GM19438 (cell line): ENCODE results near the gene R3HDML.
"Not testable (repeated sequence)": the region's sequence is repeated elsewhere in the genome, so short reads cannot be mapped to it uniquely, and the experiment has no call there.

Experiments
- ATAC-seq: cut with Tn5 transposase; IDR thresholded peaks from one replicate; pipeline ENCODE4 v1.9.1; 2021; ENCODE audit warnings: low read depth; ENCODE audit not compliant: unreplicated experiment

Gene R3HDML

DNA sequence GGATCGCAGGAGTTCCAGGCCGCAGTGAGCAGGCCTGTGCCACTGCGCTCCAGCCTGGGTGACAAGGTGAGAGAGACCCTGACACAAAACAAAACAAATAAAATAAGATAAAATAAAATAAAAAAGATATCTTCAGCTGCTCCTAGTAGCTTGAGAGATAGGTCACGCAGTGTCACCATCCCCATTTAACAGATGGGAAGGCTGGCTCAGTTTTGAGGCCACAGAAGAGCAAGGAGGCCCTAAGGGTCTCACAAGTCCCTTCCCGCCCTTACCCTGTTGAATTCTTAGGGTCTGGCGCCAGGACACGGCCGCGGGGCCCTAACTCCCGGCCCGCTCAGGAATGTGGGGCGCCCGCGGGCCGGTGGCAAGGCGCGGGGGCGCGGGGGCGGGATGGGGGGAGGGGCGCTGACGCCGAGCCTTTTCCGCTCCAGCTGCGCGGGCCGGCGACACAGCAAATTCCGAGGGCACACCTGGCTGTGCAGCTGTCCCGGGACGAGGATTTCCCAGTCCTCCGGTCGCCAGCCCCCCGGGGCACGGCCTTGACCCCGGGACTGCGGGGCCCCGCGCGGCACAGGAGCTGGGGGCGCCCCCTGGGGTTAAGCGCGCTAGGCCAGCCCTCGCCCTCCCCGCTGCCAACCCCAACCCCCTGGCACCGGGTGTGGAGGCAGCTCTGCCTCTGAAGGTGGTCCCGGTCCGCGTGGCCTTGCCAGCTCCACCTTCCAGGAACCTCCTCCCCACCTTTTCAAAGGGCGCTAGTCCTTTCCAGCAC lies 10.3 kb upstream of the R3HDML start:
- ATAC-seq, result no peak

DNA sequence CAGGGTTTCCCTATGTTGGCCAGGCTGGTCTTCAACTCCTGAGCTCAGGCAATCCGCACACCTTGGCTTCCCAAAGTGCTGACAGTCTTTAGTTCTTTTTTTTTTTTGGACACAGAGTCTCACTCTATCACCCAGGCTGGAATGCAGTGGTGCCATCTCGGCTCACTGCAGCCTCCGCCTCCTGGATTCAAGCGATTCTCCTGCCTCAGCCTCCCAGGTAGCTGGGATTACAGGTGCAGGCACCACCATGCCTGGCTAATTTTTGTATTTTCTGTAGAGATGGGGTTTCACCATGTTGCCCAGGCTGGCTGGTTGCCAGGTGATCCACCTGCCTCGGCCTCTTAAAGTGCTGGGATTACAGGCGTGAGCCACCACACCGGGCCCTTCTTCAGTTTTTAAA lies 9.1 kb upstream of the R3HDML start:
- ATAC-seq, result not testable (repeated sequence)

DNA sequence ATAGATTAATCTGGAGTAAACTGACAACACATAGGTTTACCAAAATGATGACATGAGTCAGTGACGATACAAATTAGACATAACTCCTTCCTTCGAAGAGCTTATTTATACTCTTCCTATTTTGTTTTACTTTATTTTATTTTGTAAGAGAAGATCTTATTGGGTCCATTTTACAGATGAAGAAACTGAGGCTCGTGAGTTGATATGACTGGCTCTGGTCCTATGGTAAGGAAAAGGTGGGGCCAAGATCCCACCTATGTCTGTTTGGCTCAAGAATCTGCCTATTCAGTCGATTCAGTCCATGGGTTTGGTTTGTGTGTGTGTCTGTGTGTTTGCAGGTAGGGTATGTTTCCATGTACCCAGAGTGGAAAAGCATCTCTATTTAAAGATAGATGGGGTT lies 8.4 kb upstream of the R3HDML start:
- ATAC-seq, result no peak

DNA sequence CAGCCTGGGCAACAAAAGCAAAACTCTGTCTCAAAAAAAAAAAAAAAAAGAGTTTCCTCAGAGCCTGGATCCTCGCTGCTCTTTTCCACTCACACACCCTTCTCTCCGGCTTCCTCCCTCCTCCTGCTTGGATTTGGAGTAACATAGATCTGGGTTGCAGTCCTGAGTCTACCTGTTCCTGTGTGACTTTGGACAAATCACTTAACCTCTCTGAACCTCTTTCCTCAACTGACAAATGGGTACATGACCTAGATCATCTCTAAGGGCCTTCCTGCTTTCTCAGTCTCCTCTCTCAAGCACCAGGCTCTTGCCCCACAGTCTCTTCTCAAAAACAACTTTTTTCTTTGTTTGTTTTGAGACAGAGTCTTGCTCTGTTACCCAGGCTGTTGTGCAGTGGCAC lies 5.6 kb upstream of the R3HDML start:
- no peak for ATAC-seq

DNA sequence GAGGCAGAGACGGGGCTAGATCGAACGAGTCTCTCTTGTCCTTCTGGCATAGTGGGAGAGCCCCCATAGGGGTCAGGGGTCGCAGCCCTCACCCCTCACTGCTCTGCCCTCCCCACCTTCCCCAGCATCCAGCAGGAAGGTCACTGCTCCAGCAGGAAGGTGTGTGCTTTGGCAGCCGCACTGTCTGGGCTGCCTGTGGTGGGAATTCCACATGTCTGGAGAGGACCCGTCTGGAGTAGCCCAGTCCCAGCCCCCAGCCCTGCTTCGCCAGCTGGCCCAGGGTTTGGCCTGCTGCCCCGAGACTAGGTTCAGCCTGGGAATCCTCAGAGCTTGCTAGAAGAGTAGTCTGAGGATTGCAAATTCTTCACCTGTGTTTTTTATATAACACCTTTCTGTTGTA lies 2.5 kb upstream of the R3HDML start:
- ATAC-seq, result no peak

DNA sequence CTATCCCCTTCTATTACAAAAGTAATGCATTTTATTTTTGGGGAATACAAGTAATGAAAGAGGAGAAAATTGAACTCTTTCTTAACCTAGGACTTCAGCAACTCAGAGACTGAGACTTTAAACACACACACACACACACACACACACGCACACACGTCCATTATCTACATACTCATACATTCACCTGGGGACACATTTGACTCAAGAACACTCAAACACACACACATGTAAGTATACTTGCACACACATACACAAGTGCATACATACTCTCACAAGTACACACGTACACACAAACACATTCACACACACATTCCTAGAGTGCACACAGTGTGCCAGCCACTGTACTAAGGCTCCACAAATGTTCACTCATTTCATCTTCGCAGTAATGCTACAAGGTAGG lies 2.1 kb upstream of the R3HDML start:
- ATAC-seq, result no peak

DNA sequence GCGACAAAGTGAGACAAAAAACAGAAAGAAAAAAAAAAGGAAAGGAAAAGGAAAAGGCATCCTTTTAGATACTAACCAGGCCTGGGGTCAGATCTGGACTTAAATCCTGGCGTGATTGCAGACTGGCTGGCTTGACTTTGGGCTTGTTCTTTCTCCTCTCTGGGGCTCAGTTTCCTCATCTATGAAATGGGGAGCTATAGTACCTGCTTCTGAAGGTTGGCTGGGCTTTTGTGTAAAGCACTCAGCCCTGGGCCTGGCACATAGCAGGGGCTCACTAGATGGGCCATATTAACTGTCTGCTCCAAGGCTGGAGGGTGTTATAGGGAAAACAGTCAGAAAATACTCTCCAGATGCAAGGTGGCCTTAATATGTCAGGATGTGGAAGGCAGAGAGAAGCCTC lies 1.2 kb upstream of the R3HDML start:
- ATAC-seq, result no peak

DNA sequence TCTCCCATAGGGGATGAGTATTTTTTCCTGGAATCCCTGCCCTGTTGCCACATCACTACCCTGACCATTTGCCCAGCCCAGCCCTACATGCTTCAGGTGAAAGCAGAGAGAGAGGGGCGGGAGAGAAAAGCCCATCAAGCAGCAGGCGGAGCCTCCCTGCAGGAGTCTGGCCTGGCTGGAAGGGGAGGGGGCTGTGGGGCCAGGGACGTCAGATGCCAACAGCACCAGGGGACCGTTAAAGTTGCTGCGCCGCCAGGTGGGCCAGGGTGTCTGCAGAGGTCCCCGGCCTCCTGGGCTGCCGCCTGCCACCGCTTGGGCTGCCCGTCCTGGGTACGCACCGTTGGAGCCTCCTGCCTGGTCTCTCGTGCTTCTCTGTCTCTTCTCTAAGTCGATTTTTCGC lies 757 bp upstream of the R3HDML start:
- no peak for ATAC-seq

DNA sequence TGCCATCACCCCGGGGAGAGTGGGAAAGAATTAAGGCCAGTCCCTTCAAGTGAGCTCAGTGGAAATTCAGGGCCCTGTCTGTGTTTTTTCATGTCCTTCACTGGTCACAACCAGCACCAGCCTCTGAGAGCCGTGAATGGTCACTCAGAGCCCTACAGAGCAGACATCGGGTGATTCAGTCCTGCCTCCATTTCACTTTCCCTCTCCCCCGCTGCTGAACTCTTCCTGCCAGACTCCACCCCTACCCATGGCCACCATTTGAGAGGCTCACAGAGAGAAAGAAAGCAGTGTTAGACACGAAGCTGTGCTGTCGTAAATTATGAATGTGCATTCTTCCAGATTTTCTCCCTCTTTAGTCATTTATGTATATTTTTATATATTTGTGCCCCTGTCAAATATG lies 5.4 kb downstream of the R3HDML start:
- no peak for ATAC-seq

DNA sequence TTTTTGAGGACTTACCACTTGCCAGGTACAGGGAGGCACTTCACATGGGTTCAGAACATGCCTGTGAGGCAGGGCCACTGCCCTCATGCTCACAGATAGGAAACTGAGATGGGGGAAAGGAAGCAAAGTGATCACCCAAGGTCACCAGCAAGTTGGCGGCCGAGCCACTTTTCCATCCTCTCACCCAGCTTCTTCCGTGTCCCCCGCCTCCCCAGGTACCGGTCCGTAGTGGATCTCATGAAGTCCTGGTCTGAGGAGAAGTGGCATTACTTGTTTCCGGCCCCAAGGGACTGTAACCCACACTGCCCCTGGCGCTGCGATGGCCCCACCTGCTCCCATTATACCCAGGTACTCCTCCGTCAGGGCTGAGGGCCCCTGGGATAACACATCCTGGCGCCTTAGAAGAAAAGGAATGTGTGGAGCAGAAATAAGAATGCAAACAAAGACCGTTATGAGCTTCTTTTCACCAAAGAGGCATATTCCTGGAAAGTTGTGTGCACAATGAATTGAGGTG lies 6.4 kb downstream of the R3HDML start:
- ATAC-seq, result no peak

DNA sequence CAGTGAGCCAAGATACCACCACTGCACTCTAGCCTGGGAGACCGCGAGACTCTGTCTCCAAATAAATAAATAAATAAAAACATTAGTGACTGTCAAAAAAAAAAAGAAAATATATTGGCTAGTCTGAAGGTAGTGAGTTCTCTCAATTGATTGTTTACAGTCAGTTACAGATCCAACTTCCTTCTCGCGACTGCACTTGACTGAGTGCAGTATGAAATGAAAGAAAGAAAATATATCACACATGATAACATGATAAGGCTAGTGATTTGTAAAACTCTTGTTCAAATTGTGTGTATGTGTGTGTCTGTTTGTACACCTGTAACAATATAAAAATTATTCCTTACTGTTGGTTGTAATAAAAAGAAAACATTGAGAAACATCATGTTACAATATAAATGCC lies 7.9 kb downstream of the R3HDML start:
- no peak for ATAC-seq

DNA sequence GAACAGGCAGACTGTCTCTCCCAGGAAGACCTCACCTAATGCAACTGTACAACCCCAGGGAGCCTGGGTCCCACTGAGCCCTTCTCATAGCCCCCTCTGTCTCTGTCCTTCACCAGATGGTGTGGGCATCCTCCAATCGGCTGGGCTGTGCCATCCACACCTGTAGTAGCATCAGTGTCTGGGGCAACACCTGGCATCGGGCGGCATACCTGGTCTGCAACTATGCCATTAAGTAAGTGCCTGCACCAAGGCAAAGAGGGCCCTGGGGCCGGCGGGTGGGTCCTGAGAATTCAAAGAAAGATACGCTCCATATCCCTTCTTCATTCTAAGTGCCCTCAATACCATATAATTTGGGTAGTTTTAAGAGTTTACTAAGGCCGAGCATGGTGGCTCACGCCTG lies 8.3 kb downstream of the R3HDML start:
- no peak for ATAC-seq

DNA sequence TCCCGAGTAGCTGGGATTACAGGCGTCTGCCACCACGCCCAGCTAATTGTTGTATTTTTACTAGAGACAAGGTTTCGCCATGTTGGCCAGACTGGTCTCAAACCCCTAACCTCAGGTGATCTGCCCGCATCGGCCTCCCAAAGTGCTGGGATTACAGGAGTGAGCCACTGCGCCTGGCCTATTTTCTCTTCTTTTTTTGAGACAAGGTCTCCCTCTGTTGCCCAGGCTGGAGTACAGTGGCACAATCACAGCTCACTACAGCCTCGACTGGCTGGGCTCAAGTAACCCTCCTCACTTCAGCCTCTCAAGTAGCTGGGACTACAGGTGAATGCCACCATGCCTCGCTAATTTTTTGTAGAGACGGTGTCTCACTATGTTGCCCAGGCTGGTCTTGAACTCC lies 9.1 kb downstream of the R3HDML start:
- not testable (repeated sequence) for ATAC-seq

DNA sequence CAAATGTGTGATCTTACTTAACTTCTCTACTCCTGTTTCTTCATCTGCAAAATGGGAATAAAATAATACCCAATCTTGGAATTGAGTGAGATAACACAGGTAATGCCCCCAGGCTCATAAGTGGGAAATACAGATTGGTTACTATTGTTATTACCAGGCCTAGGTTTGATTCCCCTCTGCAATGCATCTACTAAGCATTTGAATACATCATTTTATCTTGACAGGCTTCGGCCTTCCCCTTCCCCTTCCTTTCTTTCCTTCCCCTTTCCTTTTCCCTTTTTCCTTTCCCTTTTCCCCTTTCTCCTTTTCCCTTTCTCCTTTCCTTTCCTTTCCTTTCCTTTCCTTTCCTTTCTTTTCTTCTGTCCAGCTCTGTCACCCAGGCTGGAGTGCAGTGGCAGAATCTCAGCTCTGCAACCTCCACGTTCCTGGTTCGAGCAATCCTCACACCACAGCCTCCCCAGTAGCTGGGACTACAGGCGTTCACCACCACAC lies 11.4 kb downstream of the R3HDML start:
- no peak for ATAC-seq

DNA sequence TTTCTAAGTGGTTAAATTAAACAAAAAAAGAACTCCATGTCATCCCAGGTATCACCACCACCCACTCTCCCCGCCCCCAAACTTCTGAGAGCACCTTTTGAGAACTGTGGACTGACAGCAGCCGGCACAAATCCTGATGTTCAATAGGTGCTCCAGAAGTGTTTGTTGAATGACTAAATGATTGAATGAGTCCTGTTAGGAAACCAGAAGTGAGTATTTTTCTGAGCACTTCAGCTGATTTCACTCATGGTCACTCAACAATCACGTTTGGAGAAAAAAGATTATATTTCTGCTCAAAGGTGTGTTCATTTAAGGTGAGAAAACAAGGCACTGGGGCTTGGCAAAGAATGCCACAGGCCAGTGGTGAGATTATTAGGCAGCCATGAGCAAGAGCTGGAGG lies 12.5 kb downstream of the R3HDML start:
- no peak for ATAC-seq

DNA sequence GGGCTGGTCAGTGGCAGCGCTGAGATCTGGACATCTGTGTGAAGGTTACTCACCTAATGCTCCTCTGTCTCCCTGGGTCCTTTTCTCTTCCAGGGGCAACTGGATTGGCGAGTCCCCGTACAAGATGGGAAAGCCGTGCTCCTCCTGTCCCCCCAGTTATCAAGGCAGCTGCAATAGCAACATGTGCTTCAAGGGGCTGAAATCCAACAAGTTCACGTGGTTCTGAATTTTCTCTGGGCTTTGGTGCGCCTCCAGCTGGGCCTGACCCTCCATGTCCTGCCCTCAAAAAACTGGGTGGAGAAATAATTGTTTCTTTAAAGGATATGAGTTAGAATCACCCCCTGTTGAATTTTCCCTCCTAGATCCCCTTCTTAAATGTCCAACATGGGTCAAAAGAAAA lies 13.7 kb downstream of the R3HDML start:
- ATAC-seq, result no peak

DNA sequence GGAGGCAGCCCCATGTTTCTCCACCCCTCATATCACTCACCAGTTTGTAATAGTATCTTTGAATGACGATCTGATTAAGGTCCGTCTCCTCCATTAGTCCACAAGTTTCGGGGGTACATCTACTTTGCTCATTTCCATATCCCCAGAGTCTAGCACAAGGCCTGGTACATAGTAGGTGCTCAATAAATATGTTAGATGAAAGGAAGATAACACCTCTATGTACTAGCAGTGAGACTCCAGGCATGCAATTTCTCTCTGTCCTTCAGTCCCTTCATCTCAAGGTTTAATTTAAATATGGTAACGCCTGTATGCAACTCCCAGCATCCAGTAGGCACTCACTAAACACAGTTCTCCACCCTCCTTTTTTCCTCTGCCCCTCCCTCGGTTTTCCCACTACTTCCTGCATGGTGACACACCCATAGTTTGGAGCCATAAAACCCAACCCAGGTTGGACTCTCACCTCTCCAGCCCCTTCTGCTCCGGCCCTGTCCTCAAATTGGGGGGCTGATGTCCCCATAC lies 18.2 kb downstream of the R3HDML start:
- no peak for ATAC-seq

DNA sequence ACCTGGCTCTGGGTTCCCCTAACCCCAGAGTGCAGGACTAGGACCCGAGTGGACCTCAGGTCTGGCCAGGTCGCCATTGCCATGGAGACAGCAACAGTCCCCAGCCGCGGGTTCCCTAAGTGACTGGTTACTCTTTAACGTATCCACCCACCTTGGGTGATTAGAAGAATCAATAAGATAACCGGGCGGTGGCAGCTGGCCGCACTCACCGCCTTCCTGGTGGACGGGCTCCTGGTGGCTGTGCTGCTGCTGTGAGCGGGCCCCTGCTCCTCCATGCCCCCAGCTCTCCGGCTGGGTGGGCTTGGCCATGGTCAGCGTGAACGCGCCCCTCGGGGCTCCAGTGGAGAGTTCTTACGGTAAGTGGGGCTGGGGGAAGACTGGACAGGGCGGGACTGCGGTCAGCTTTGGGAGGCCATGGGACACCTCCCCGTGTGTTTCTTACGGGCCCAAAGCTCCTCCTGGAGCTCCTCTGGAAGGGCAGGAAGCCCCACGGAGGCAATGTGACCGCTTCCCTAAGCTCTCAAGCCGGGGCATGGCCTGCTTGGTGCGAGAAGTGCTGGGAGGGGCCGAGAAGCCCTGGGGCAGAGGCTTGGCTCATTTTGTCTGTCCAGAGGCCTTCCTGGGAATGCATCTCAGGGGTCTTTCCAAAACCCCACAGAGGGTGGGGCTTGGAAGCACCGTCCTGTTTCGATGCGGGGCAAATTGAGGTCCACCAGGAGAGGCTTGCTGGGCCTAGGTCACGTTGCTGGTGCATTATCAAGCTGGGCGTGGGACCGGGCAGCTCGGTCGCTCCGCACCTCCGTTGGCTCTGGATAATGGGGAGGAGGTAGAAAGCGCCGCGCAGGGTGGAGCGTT lies 18.9 kb downstream of the R3HDML start, which contains the start of gene HNF4A:
Gene HNF4A (plus strand): TSS at position 202 of the 855 bp plus-strand sequence. CDS start 106 bp downstream, at position 308.
- ATAC-seq, result no peak

DNA sequence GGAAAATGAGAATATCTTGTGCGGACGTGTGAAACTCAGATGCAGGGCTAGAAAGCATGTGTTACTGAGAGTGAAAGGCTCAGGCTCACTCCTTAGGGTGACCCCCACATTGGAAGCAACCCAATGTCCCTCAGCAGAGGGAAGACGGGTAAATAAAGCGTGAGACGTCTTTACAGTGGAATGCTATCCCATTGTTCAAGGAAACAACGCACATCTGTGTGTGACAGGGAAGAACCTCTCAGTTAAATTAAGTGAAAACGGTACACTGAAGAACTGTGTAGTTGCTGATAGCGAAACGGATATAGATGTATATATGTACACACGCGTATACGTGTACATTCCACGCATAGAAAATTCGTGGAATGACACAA lies 19.5 kb downstream of the R3HDML start:
- ATAC-seq, result no peak

DNA sequence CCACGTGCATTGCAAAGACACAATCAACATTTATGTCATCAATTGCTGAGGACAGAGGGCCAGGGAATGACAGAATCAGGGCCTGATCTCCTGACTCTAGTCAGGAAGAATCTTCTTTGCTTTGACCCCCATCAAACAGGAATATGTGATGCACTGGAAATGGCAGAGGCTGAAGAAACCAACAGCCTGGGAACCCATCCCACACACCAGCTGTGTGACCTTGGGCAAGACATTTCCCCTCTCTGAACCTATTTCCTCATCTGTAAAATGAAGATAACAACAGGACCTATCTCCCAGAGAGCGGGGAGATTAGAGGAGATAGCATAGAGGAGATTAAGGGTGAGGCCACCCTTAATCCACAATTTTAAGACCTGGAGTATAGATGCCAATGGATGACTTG lies 20.2 kb downstream of the R3HDML start:
- ATAC-seq, result no peak

DNA sequence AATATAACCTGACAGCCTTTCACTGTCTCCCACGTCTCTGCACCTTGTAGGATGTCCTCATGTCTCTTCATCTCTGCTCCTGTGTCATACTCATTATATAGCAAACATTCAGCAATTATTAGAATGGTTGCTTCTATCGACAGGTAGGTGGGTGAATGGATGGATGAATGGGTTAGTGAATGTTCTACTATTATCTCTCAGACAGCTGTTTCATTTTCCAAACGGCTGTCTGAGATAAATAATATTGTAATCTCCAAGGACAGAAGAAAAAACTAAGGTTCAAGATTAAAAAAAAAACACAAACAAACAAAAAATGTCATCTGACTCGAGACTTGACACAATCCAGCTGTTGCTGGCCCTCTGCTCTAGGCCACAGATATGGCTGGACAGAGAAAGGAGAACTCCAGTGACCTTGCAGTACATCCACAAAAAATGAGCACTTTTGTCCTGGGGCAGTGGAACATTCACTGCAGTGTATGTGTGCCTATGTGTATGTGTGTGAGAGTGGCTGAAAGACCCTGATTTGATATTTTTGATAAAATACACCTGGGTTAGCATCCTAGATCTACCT lies 20.8 kb downstream of the R3HDML start:
- ATAC-seq, result no peak
